Neuron (in vitro differentiated cells): Measurements from ENCODE around the gene DACT1.

Source experiments
- H2AFZ ChIP-seq: one replicate; pipeline ENCODE4 v1.6.1; 2013; ENCODE audit warnings: low read depth, mild to moderate bottlenecking, inconsistent platforms, low read length, moderate library complexity
- H3K27me3 ChIP-seq: one replicate; pipeline ENCODE4 v1.6.1; 2013; ENCODE audit warnings: low read length; ENCODE audit not compliant: insufficient read depth
- H3K36me3 ChIP-seq: one replicate; pipeline ENCODE4 v1.6.1; 2013; ENCODE audit warnings: low read length; ENCODE audit not compliant: insufficient read depth
- H3K4me1 ChIP-seq: one replicate; pipeline ENCODE4 v1.6.1; 2013; ENCODE audit warnings: low read length; ENCODE audit not compliant: insufficient read depth
- H3K4me3 ChIP-seq: 2 replicates; pipeline ENCODE4 v1.5.1; 2013; ENCODE audit warnings: mild to moderate bottlenecking, low read length, moderate library complexity
- H3K9me3 ChIP-seq: one replicate; pipeline ENCODE4 v1.6.1; 2013; ENCODE audit warnings: low read length

Gene DACT1

GRCh38 chr14:58680698-58681097 lies 42.9 kb downstream of the DACT1 start:
- no peak overlapping the region for H3K4me3 ChIP-seq
- no peak overlapping the region for H2AFZ ChIP-seq
- H3K36me3 ChIP-seq: no peaks in the 10 kb centered on the region
- no peaks in the 10 kb centered on the region for H3K9me3 ChIP-seq
- no peaks in the 10 kb centered on the region for H3K4me1 ChIP-seq
- no peaks in the 10 kb centered on the region for H3K27me3 ChIP-seq

- Histone ChIP-seq H3K27me3 (no peaks in the 10 kb centered on the region), H3K36me3 (no peaks in the 10 kb centered on the region), H3K4me3 (no peak overlapping the region), H3K4me1 (no peaks in the 10 kb centered on the region), H2AFZ (no peak overlapping the region), H3K9me3 (no peaks in the 10 kb centered on the region)
These were observed 49.6 kb downstream of the DACT1 start for GRCh38 chr14:58687232-58687795.

GRCh38 chr14:58690801-58691516 lies 53.2 kb downstream of the DACT1 start:
- H3K4me3 ChIP-seq: no peak overlapping the region
- no peak overlapping the region for H2AFZ ChIP-seq
- H3K9me3 ChIP-seq: no peaks in the 10 kb centered on the region
- no peaks in the 10 kb centered on the region for H3K36me3 ChIP-seq
- H3K27me3 ChIP-seq: no peaks in the 10 kb centered on the region
- no peaks in the 10 kb centered on the region for H3K4me1 ChIP-seq

- no peak overlapping the region for H2AFZ ChIP-seq
- H3K4me1 ChIP-seq: no peaks in the 10 kb centered on the region
- no peaks in the 10 kb centered on the region for H3K9me3 ChIP-seq
- no peaks in the 10 kb centered on the region for H3K27me3 ChIP-seq
- no peaks in the 10 kb centered on the region for H3K36me3 ChIP-seq
- no peak overlapping the region for H3K4me3 ChIP-seq
These were observed 55.3 kb downstream of the DACT1 start for GRCh38 chr14:58693048-58693447.

GRCh38 chr14:58695514-58695913 lies 57.8 kb downstream of the DACT1 start:
- Histone ChIP-seq H3K4me1 (no peaks in the 10 kb centered on the region), H3K27me3 (no peaks in the 10 kb centered on the region), H2AFZ (no peak overlapping the region), H3K36me3 (no peaks in the 10 kb centered on the region), H3K9me3 (no peaks in the 10 kb centered on the region), H3K4me3 (no peak overlapping the region)

- H3K9me3 ChIP-seq: no peaks in the 10 kb centered on the region
- H3K4me1 ChIP-seq: no peaks in the 10 kb centered on the region
- no peaks in the 10 kb centered on the region for H3K27me3 ChIP-seq
- H2AFZ ChIP-seq: no peak overlapping the region
- H3K4me3 ChIP-seq: no peak overlapping the region
- no peaks in the 10 kb centered on the region for H3K36me3 ChIP-seq
These were observed 59.6 kb downstream of the DACT1 start for GRCh38 chr14:58697266-58697929.
